Measurements from ENCODE around the gene C6orf120.

DNA sequence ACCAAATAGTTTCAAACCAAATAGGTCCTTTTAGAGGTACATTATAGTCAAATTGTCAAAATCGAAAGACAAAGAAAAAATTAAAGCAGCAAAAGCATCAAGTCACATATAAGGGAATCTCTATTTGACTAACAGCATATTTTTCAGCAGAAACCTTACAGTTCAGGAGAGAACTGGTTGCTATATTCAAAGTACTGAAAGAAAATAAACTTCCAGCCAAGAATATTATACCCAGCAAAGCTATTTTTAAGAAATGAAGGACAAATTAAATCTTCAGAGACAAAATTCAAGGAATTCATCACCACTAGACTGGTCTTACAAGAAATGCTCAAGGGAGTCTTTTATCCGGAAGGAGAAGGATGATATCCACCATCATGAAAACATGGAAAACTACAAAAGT is 16.1 kb upstream of the C6orf120 start:
- TF ChIP-seq EZH2 (IDR thresholded peaks at IDR 0.05; ENCODE audit: borderline replicate concordance, low read length) = no peak
- TF ChIP-seq, protein P1, sequence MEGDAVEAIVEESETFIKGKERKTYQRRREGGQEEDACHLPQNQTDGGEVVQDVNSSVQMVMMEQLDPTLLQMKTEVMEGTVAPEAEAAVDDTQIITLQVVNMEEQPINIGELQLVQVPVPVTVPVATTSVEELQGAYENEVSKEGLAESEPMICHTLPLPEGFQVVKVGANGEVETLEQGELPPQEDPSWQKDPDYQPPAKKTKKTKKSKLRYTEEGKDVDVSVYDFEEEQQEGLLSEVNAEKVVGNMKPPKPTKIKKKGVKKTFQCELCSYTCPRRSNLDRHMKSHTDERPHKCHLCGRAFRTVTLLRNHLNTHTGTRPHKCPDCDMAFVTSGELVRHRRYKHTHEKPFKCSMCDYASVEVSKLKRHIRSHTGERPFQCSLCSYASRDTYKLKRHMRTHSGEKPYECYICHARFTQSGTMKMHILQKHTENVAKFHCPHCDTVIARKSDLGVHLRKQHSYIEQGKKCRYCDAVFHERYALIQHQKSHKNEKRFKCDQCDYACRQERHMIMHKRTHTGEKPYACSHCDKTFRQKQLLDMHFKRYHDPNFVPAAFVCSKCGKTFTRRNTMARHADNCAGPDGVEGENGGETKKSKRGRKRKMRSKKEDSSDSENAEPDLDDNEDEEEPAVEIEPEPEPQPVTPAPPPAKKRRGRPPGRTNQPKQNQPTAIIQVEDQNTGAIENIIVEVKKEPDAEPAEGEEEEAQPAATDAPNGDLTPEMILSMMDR (IDR thresholded peaks at IDR 0.05; ENCODE audit: low read length) = no peak

Data from OCI-LY1 (cell line).